Osteoblast (primary cell): ENCODE data around the gene AGT. TPM values are rescaled to one million over a fixed set of nuclear protein-coding genes. Genes with fewer than 3 reads are reported as not detected.

Experiments
- DNase-seq: peaks from one replicate; pipeline ENCODE4 v3.0.0; 2011; ENCODE audit warnings: low spot score, mixed read lengths; ENCODE audit not compliant: insufficient read length; ENCODE audit errors: missing footprints
- H2AFZ ChIP-seq: 2 replicates; pipeline ENCODE4 v1.6.0; 2011; ENCODE audit warnings: mild to moderate bottlenecking, low read length
- H3K27ac ChIP-seq: 2 replicates; pipeline ENCODE4 v1.5.1; 2011; ENCODE audit warnings: mild to moderate bottlenecking, low read depth, low read length, moderate library complexity
- H3K27me3 ChIP-seq: 2 replicates; pipeline ENCODE4 v1.6.0; 2012; ENCODE audit warnings: mild to moderate bottlenecking, control low read depth, inconsistent platforms, low read length, moderate library complexity; ENCODE audit not compliant: insufficient read depth
- H3K36me3 ChIP-seq: 2 replicates; pipeline ENCODE4 v1.5.1; 2011; ENCODE audit warnings: mild to moderate bottlenecking, low read length, control low read depth, moderate library complexity; ENCODE audit not compliant: insufficient read depth
- H3K4me1 ChIP-seq: 2 replicates; pipeline ENCODE4 v1.5.1; 2011; ENCODE audit warnings: mild to moderate bottlenecking, low read length, control low read depth, moderate library complexity; ENCODE audit not compliant: insufficient read depth
- H3K4me2 ChIP-seq: 2 replicates; pipeline ENCODE4 v1.6.0; 2011; ENCODE audit warnings: mild to moderate bottlenecking, low read length; ENCODE audit not compliant: insufficient read depth
- H3K4me3 ChIP-seq: fragments of 200-600 bp; sonication (generic); 3 replicates; pipeline ENCODE4 v1.5.1; 2012; ENCODE audit warnings: mild to moderate bottlenecking, low read length, inconsistent platforms; ENCODE audit not compliant: insufficient read depth
- H3K79me2 ChIP-seq: 2 replicates; pipeline ENCODE4 v1.6.0; 2012; ENCODE audit warnings: mild to moderate bottlenecking, low read length, control low read depth, inconsistent platforms; ENCODE audit not compliant: insufficient read depth
- H3K9me3 ChIP-seq: 2 replicates; pipeline ENCODE4 v1.5.1; 2011; ENCODE audit warnings: low read depth, low read length, control low read depth
- H4K20me1 ChIP-seq: 2 replicates; pipeline ENCODE4 v1.6.0; 2012; ENCODE audit warnings: mild to moderate bottlenecking, low read length, control low read depth; ENCODE audit not compliant: insufficient read depth
- total RNA-seq: library from RNA; depleted of rRNA; stranded (reverse); fragments of >200 nt; gene quantifications from 2 replicates; pipeline ENCODE4 v1.2.3, GENCODE V29; 2012
- TF ChIP-seq, protein P1 (sequence below): IDR thresholded peaks from 2 replicates; pipeline ENCODE4 v1.5.1; 2011; ENCODE audit warnings: mild to moderate bottlenecking, low read depth, low read length, moderate library complexity; ENCODE audit errors: extremely low read depth

Gene AGT
- total RNA-seq, 1 donor, result 6.2 TPM

DNA sequence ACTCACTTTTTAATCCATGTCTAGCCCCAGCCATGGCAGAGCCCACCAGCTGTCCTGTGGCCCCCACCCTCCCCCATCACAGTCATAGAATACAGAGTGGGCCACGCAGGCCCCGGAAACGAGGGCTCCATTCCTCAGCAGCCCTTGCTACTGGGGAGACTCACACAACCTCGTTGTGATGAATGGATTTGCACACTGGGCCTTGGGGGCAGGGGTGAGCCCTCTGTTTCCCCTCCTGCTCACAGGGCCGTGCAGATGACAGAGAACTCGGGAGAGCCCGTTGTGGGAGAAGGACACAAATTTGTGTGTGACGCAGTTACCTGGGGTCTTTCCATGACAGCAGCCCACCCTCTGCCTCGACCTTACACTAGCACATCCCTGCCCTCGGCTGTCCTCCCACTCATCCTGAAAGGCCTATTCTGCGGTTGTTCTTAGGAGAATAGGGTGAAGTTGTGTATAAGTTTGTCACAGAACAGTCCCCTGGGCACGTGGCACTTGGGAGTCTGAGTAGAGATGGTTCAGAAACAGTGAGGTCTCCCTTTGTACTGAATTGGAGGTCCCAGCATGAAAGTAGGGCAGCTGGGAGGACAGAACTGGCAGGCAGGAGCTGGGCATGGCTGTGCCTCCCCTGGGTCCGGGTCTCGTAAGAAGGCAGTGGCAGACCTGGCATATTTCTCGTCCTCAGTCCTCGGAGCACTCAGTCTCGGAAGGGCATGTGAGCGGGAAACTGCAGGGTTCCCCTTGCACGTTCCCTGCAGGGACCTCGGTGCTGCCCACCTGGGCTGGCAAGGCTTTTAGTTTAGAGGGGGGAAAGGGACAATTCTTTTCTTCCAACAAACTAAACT is 6.8 kb downstream of the AGT start:
- Histone ChIP-seq H3K4me2 (no peak overlapping the region), H3K27ac (no peak overlapping the region), H3K36me3 (no peaks in the 10 kb centered on the region), H4K20me1 (no peaks in the 10 kb centered on the region), H3K4me1 (no peaks in the 10 kb centered on the region), H3K4me3 (no peak overlapping the region), H2AFZ (no peak overlapping the region), H3K9me3 (no peaks in the 10 kb centered on the region), H3K79me2 (no peaks in the 10 kb centered on the region), H3K27me3 (no peaks in the 10 kb centered on the region)
- DNase-seq, result no peak
- TF ChIP-seq, protein P1, sequence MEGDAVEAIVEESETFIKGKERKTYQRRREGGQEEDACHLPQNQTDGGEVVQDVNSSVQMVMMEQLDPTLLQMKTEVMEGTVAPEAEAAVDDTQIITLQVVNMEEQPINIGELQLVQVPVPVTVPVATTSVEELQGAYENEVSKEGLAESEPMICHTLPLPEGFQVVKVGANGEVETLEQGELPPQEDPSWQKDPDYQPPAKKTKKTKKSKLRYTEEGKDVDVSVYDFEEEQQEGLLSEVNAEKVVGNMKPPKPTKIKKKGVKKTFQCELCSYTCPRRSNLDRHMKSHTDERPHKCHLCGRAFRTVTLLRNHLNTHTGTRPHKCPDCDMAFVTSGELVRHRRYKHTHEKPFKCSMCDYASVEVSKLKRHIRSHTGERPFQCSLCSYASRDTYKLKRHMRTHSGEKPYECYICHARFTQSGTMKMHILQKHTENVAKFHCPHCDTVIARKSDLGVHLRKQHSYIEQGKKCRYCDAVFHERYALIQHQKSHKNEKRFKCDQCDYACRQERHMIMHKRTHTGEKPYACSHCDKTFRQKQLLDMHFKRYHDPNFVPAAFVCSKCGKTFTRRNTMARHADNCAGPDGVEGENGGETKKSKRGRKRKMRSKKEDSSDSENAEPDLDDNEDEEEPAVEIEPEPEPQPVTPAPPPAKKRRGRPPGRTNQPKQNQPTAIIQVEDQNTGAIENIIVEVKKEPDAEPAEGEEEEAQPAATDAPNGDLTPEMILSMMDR, result no peak

- H3K27ac ChIP-seq, result no peak overlapping the region
- TF ChIP-seq, protein P1, result no peak
Measured at GRCh38 chr1:230706020-230706699, 7.8 kb downstream of the AGT start.

GRCh38 chr1:230705289-230706019 is 8.5 kb downstream of the AGT start:
- H3K4me2 ChIP-seq, result no peak overlapping the region
- TF ChIP-seq, protein P1, result no peak
- H3K4me3 ChIP-seq, result no peak overlapping the region
- no peak overlapping the region for H2AFZ ChIP-seq
- H3K27me3 ChIP-seq, result no peaks in the 10 kb centered on the region
- H3K4me1 ChIP-seq, result no peaks in the 10 kb centered on the region
- no peaks in the 10 kb centered on the region for H3K9me3 ChIP-seq
- no peaks in the 10 kb centered on the region for H4K20me1 ChIP-seq
- no peaks in the 10 kb centered on the region for H3K79me2 ChIP-seq
- DNase-seq, result no peak
- H3K27ac ChIP-seq, result no peak overlapping the region
- H3K36me3 ChIP-seq, result no peaks in the 10 kb centered on the region

More at GRCh38 chr1:230706020-230706699, 7.8 kb downstream of the AGT start:
- no peaks in the 10 kb centered on the region for H3K27me3 ChIP-seq
- H3K4me3 ChIP-seq, result no peak overlapping the region
- H2AFZ ChIP-seq, result no peak overlapping the region
- H3K4me1 ChIP-seq, result no peaks in the 10 kb centered on the region
- H3K9me3 ChIP-seq, result no peaks in the 10 kb centered on the region
- no peaks in the 10 kb centered on the region for H3K79me2 ChIP-seq
- H4K20me1 ChIP-seq, result no peaks in the 10 kb centered on the region
- no peak overlapping the region for H3K4me2 ChIP-seq
- H3K36me3 ChIP-seq, result no peaks in the 10 kb centered on the region
- DNase-seq, result no peak

GRCh38 chr1:230704830-230705229 is 9.1 kb downstream of the AGT start:
- Histone ChIP-seq H3K4me1 (no peaks in the 10 kb centered on the region), H2AFZ (no peak overlapping the region), H3K4me2 (no peak overlapping the region), H3K79me2 (no peaks in the 10 kb centered on the region), H3K27me3 (no peaks in the 10 kb centered on the region), H3K9me3 (no peaks in the 10 kb centered on the region), H4K20me1 (no peaks in the 10 kb centered on the region), H3K36me3 (no peaks in the 10 kb centered on the region), H3K27ac (no peak overlapping the region), H3K4me3 (no peak overlapping the region)
- TF ChIP-seq, protein P1, result no peak
- no peak for DNase-seq
